HepG2 (cell line): Measurements from ENCODE around the gene PPP2R1B. TPM values are rescaled to one million over a fixed set of nuclear protein-coding genes. Genes with fewer than 3 reads are reported as not detected.
A peak's percentile ranks its signal among the peaks of the same experiment; 100 is the strongest.

ENCODE experiments used
- AHR ChIP-seq: IDR thresholded peaks from 2 replicates; pipeline ENCODE4 v1.6.1; 2018; ENCODE audit warnings: missing genetic modification reagents, missing compliant biosample characterization
- CAMTA2 ChIP-seq: sonication (generic); formaldehyde crosslinking; IDR thresholded peaks from 2 replicates; pipeline ENCODE4 v1.4.0; 2020; ENCODE audit warnings: mild to moderate bottlenecking, missing genetic modification reagents, borderline replicate concordance
- CENPBD1 ChIP-seq: sonication (generic); formaldehyde crosslinking; IDR thresholded peaks from 2 replicates; pipeline ENCODE4 v1.8.0; 2022; ENCODE audit warnings: missing genetic modification reagents, low read depth, mild to moderate bottlenecking, borderline replicate concordance
- CHD4 ChIP-seq: fragments of 200-600 bp; sonication (generic); IDR thresholded peaks from 2 replicates; pipeline ENCODE4 v1.7.0; 2017; ENCODE audit warnings: mild to moderate bottlenecking, low read length, borderline replicate concordance
- CSRNP1 ChIP-seq: sonication (generic); formaldehyde crosslinking; IDR thresholded peaks from 2 replicates; pipeline ENCODE4 v1.8.1; 2023; ENCODE audit warnings: mild to moderate bottlenecking, missing genetic modification reagents
- FOXK1 ChIP-seq: sonication (generic); formaldehyde crosslinking; IDR thresholded peaks from 2 replicates; pipeline ENCODE4 v1.4.0; 2020; ENCODE audit warnings: low read depth, missing genetic modification reagents, borderline replicate concordance
- IRF2 ChIP-seq: IDR thresholded peaks from 2 replicates; pipeline ENCODE4 v1.6.1; 2018; ENCODE audit warnings: missing genetic modification reagents, missing compliant biosample characterization
- MBNL3 ChIP-seq: fragments of 250-450 bp; sonication (Bioruptor Pico); conservative IDR thresholded peaks from 2 replicates; pipeline ENCODE4 v1.8.0; 2022; ENCODE audit warnings: mild to moderate bottlenecking, inconsistent platforms
- MTA1 ChIP-seq: sonication (generic); formaldehyde crosslinking; IDR thresholded peaks from 2 replicates; pipeline ENCODE4 v1.4.0; 2020; ENCODE audit warnings: missing genetic modification reagents, mild to moderate bottlenecking, borderline replicate concordance
- PREB ChIP-seq: sonication (generic); formaldehyde crosslinking; IDR thresholded peaks from 2 replicates; pipeline ENCODE4 v1.4.0; 2020; ENCODE audit warnings: missing genetic modification reagents
- RFX3 ChIP-seq: IDR thresholded peaks from 2 replicates; pipeline ENCODE4 v1.6.1; 2016; ENCODE audit warnings: missing biosample characterization, missing genetic modification reagents
- WIZ ChIP-seq: sonication (generic); formaldehyde crosslinking; IDR thresholded peaks from 2 replicates; pipeline ENCODE4 v1.5.1; 2020; ENCODE audit warnings: mild to moderate bottlenecking, missing genetic modification reagents
- YEATS4 ChIP-seq: sonication (generic); formaldehyde crosslinking; IDR thresholded peaks from 2 replicates; pipeline ENCODE4 v1.4.0; 2020; ENCODE audit warnings: missing genetic modification reagents, borderline replicate concordance
- ZBTB42 ChIP-seq: sonication (generic); formaldehyde crosslinking; IDR thresholded peaks from 2 replicates; pipeline ENCODE4 v1.5.0; 2020; ENCODE audit warnings: mild to moderate bottlenecking, missing genetic modification reagents
- ZMYM3 ChIP-seq: sonication (generic); formaldehyde crosslinking; IDR thresholded peaks from 2 replicates; pipeline ENCODE4 v1.5.1; 2020; ENCODE audit warnings: mild to moderate bottlenecking, missing genetic modification reagents
- ZNF142 ChIP-seq: sonication (generic); formaldehyde crosslinking; IDR thresholded peaks from 2 replicates; pipeline ENCODE4 v1.4.0; 2020; ENCODE audit warnings: missing genetic modification reagents
- ZNF296 ChIP-seq: sonication (generic); formaldehyde crosslinking; conservative IDR thresholded peaks from 2 replicates; pipeline ENCODE4 v1.5.0; 2020; ENCODE audit warnings: mild to moderate bottlenecking, missing genetic modification reagents
- ZNF672 ChIP-seq: sonication (generic); formaldehyde crosslinking; IDR thresholded peaks from 2 replicates; pipeline ENCODE4 v1.8.1; 2022; ENCODE audit warnings: missing genetic modification reagents
- ZSCAN21 ChIP-seq: sonication (generic); formaldehyde crosslinking; IDR thresholded peaks from 2 replicates; pipeline ENCODE4 v1.8.0; 2022; ENCODE audit warnings: mild to moderate bottlenecking, missing genetic modification reagents, moderate library complexity, borderline replicate concordance
- ZSCAN29 ChIP-seq: sonication (generic); formaldehyde crosslinking; conservative IDR thresholded peaks from 2 replicates; pipeline ENCODE4 v1.4.0; 2020; ENCODE audit warnings: mild to moderate bottlenecking, missing genetic modification reagents
- ZSCAN9 ChIP-seq: IDR thresholded peaks from 2 replicates; pipeline ENCODE4 v1.6.1; 2016; ENCODE audit warnings: borderline replicate concordance
- polyA plus RNA-seq, 8 experiments: library from polyadenylated mRNA; depleted of rRNA in 3 of 8; stranded (reverse) in 7 of 8; unstranded in 1 of 8; fragments of >200 nt; fragmentation: Illumina TruSeq in 4 of 8; extraction: Trizol in 4 of 8; gene quantifications; 2 replicates each; pipeline versions ENCODE4 v1.2.1 to v1.2.3, GENCODE V29; 2011 to 2016; ENCODE audit warnings: low read depth in 4 of 8, missing spikeins in 1 of 8, mixed read lengths in 1 of 8; ENCODE audit not compliant: insufficient read depth in 1 of 8
- total RNA-seq, 5 experiments: library from RNA; depleted of rRNA; stranded (reverse); fragments of >200 nt; fragmentation: Illumina TruSeq; extraction: Trizol; gene quantifications; 2 replicates each; pipeline ENCODE4 v1.2.3, GENCODE V29; 2016; ENCODE audit warnings: low read depth in 1 of 5

Gene PPP2R1B
- total and polyA plus RNA-seq, 2 of the 13 experiments (the other 11 are each of a cell fraction or from before 2014, with no cell fraction given) = 22.1 to 56.8 TPM

- TF ChIP-seq CSRNP1 (CRISPR knock-in tag) (no peak), RFX3 (no peak), ZNF142 (CRISPR knock-in tag) (no peak), ZSCAN9 (CRISPR knock-in tag) (peak; percentile 29; the same call in 1 of the 2 replicates), CAMTA2 (no peak), CENPBD1 (no peak), ZBTB42 (CRISPR knock-in tag) (no peak), WIZ (CRISPR knock-in tag) (no peak), PREB (no peak), IRF2 (CRISPR knock-in tag) (no peak), ZNF296 (CRISPR knock-in tag) (no peak), FOXK1 (CRISPR knock-in tag) (0 out of 2 replicates have a peak, but pooled peaks have one; percentile 49), CHD4 (no peak), ZSCAN29 (CRISPR knock-in tag) (no peak), ZSCAN21 (CRISPR knock-in tag) (no peak), ZMYM3 (CRISPR knock-in tag) (0 out of 2 replicates have a peak, but pooled peaks have one; percentile 17), MBNL3 (no peak), MTA1 (CRISPR knock-in tag) (no peak), YEATS4 (no peak), ZNF672 (CRISPR knock-in tag) (no peak), AHR (CRISPR knock-in tag) (no peak)
These were observed 11.2 kb upstream of the PPP2R1B start (continued) for GRCh38 chr11:111777094-111778046.
